Stimulated activated CD4-positive, alpha-beta T cell treated with anti-CD3 and anti-CD28 coated beads, TNF-alpha, amount 100 ng/mL, for 48 hours (primary cell): ENCODE data around the gene ZFPM1.

ENCODE experiments used
- DNase-seq, 3 donors: peaks; one replicate each; pipeline ENCODE4 v3.0.0-alpha.2; 2020; ENCODE audit warnings: low read depth in 3 of 3

ZFPM1 gene

DNA sequence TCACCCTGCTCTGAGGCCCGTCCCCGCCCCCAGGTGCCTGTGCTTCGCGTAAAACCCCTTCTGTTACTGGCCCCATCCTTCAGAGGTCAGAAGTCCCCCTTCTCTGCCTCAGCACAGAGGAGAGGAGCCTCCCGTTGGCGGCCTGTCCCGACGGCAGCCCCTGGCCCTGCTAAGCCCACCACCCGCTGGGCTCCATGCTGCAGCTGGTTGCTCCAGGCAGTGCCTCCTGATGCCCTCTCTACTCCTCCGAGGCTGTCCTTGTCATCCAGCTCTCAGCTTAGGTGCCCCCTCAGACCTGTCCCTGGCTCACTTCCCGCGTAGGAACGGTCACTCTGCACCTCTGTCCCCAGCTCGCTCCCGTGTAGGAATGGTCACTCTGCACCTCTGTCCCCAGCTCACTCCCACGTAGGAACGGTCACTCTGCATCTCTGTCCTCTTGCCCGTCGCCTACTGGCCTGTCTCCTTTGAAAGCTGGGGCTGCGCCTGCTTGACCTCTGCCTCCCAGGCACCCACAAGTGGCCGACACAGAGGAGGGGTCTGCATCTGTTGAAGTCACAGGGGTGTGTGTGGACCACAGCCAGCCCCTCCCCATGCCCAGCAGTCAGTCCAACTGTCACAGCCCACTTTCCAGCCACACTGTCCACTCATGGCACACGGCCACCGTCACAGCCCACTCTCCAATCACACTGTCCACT is 85.4 kb downstream of the ZFPM1 start:
- no peak for DNase-seq

DNA sequence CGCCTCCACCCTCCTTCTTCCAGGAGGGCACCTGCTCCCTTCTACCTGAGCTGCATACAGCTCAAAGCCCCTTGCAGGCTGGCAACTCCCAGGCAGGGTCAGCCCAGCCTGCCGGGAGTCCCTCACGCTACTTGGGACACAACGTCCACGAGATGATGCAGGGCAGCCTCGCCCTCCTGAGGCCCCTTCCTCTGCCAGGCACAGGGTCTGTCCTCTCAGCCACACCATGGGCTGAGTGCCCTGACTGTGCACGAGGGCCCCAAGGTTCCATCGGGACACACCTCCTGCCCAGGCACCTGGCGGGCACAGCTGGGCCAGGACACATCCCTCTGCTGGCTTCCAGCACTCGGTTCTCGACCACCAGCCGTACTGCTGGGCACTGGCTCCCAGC is 86.2 kb downstream of the ZFPM1 start:
- no peak for DNase-seq

DNA sequence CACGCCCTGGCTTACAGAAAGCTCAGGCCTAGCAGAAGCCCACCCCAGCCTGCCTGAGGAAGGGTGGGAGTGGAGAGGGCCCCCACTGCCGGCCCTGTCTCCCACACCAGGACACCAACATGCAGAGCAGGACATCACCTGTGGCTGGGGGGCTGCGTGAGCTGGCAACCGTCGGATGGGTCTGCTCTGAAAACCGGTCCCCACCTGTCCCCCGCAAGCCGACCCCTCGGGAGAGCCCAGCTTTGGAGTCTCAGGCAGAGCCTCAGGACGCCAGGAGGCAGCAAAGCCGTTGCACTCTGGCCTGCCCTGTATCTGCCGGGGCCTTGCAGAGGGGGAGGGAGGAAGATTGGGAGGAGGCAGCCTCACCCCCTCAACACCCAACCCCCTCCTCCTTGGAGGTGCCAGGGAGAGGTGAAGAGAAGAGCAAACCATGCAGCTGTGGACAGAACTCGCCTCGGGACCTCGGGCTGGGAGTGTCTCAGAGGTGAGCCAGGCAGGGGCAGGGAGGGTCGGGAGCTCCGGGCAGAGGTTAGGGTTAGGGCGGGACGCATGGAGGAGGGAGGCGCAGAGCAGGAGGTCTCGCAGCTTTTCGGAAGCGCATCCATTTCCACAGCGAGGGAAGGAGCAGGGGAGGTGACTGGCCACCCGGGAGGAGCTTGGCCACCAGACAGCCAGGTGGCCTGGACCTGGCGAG is 86.7 kb downstream of the ZFPM1 start:
- no peak for DNase-seq

DNA sequence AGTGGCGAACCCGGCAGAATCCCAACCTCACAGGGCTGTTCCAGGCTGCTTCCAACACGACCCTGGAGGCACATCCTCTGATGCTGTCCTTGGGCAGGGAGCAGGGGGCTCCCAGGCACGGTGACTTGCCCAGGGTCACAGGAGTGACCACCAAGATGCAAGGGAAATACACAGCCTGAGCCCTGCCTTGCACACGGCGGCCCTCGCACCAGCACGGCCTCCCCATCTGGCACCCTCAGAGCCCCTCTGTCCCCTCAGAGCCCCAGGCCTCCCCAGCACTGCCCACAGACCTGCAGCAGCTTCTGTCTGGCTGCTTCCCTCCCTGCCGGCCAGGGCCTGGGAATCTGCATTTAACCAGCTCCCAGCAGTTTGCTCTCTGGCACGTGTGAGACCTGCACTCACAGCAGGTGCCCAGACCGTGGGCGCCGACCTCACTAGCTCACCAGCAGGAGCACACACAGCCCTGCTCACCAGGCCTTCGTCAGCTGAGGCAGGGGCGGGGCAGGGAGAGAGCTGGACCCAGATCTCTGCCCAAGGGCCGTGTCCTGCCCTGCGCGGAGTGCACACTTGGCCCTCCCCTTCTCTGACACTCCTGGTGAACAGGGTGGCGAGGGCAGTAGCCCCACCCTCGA is 87.4 kb downstream of the ZFPM1 start:
- no peak for DNase-seq

DNA sequence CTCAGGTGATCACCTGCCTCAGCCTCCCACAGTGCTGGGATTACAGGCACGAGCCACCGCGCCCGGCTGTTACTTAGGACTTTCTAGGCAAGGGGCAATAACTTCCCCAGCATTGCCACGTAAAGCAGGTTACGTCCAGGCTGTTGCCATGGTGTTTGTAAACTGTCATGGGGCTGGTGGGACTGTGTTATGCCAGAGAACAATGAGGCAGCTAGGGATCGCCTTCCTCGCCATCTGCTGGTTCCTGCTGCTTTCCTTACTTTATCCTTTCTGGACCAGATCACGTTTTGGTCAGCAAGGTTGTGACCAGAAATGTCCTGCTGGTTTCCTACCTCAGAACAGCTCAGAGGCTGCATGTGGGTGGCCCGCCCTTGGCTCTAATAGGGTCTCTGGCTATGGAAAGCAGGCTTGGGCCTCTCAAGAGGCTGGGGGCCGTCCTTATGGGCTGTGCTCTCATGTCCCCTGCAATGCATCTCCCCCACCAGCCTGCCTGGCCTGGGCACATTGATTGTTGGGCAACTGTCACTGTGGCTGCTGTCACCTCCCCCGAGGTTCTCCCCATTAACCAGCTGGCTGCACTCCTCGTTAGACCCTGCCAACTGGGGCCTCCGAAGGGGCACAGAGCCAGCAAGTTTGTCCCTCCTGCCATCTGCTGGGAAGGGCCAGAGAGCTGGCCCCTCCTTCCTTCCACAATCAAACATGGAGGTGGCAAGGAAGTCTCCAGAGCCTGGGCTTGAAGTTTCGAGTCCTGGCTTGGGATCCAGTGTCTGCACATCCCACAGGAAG is 88.9 kb downstream of the ZFPM1 start:
- DNase-seq: no peak

DNA sequence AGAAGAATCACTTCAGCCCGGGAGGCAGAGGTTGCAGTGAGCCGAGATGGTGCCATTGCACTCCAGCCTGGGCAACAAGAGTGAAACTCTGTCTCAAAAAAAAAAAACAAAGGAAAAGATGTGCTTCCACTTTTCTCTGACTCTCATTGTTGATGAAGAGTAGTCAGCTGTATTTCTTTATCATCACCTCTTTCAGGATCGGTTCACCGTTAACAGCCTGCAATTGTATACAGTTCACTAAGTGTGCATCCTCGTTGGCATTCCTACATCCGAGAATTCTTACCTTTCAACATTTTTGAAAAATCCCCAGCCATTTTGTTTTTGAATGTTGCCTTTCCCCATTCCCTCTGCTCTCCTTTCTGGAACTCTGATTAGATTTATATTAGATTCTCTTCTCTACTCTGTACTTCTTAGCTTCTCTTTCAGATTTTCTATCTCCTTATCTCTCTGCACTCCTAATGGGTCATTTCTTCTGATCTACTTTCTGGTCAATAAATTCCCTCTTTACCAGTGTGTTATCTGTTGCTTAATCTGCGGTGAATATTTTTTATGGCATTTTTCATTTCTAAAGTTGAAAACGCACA is 90.2 kb downstream of the ZFPM1 start:
- no peak for DNase-seq

DNA sequence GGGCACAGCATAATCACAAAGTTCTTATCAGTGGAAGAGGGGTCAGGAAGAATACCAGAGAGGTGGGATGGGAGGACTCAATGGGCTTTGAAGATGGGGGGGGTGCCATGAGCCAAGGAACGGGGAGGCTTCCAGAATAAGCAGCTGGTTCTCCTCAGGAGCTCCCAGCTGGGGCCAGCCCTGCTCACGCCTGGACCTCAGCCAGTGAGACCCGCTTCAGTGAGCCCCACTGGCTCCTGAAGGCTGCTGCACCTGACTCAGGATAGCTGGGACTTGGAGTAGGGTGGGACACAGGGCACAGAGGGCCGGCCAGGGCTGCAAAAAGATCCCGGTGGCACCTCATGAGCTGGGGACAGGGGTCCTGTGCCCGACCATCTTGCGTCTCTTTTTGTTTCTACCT is 92.7 kb downstream of the ZFPM1 start:
- DNase-seq: no peak

DNA sequence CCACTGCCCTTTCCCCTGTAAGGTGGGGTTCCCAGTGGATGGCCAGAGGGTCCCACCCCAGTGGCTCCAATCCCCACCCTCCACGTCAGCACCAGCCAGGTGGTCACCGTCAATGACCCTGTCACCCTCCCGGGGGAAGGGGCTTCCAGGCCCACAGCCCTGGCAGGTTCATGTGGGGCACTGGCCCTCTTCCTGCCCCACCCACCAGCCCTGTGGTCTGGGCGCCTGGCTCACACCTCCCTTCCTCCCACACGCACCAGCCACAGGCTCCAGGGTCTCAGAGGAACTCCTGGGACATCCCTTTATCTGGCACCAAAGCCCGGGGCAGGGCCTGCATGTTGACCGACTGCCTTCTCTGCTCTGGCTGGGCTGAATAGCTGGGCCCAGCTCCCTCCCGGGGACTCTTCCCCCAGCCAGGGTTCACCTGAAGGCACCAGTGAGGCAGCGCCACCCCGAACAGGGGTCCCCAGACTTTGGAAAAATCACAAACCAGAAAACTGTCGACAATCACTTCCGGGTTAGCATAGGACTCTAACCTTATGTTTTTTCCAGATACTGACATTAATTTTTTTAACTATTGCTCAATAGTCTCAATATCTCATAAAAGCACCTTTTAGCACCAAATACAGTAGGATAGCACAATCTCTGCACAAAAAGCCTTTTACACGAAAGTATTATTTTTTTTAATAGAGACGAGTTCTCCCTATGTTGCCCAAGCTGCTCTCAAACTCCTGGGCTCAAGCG is 95.2 kb downstream of the ZFPM1 start:
- no peak for DNase-seq

DNA sequence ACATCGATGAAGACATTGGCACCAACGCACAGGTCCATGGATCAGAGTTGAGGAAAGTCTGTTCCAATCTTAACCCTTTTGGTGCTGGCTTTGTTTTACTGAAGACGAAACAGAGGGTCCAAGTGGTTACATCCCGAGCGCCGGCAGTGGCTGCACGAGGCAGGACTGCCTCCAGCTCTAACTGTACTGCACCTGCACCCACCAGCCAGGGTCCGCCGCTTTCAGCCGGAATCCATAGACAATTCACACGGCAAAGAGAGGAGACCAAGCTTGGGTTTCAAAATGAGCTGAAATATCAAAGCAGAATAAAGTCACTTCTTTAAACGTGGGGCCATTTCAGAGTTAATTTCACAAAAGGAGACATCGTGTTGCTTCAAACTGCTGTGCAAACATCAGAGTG is 95.9 kb downstream of the ZFPM1 start:
- no peak for DNase-seq

DNA sequence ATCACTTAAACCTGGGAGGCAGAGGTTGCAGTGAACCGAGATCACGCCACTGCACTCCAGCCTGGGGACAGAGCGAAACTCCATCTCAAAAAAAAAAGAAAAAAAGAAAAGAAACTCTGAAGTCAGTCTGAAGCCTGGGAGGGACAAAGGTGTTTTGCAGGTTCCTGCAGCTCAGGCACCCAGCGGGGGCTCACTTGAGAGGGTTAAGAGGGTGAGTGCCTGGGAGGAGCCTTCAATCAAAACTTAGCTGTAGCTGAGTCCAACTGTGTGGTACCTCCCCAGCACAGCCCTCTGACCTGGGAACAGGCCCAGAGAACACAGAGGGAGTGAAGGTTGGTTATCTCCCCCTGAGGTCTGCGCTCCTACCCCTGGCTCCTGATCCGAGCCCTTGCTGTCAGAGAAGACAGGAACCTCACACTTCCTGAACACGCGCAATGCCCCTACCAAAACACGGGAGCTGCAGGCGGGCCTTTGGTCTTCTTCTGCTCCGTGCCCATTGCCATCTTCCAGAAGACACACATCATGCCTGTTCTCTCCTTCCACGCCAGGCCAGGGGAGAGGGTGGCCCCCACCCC is 96.7 kb downstream of the ZFPM1 start:
- no peak for DNase-seq

DNA sequence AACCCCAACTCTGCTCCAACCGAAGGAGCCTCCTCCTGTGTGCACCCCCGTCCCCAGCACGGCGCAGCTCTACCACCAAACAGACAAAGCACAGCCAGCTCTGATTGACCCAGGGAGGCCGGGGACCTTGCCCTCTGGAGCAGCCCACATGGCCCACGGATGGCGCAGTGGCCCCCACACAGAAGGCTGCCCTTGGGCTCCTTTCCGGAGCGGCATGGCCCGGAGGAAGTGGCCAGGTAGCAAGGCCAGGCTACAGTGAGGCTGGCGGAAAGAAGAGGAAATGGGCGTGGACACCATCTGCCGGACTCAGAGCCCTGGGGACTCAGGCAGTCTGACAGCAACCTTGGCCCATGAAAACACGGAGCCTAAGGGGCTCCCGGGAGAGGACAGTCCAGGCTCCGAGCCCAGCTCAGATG is 97.2 kb downstream of the ZFPM1 start:
- no peak for DNase-seq

DNA sequence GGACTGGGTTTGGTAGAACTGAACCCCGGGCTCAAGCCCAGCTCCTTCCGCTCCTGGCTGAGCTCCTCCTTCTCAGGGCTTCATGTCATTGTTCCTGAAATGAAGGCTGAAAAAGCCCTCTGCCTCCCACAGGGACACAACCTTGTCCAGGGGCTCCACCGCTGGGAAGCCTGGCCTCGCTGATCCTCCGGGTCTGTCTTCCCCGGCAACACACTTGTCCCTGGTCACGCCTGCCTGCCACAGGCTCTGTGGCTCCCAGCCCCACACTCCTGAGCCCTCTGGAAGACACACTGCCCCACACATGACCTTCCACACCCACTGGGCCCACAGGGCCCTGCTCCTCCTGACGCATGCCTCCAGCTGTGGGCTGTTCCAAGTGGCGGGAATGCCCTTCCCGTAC is 99.1 kb downstream of the ZFPM1 start:
- no peak for DNase-seq

DNA sequence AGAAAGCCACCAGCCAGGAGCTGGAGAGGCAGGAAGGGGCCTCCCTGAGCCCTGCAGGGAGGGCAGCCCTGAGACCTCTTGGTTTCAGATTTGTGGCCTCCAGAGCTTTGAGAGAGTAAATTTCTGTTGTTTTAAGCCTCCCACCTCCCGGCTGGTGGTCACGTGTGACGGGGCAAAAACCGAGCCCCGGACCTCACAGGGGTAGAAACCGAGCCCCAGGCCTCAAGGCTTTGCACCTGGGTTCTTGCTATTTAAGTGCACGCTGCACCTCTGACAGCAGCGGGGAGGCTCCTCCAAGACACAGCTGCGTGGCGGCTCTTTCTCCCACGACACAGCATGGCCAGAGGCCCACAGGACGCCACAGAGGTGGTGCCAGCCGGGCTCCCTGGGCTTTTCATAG is 99.7 kb downstream of the ZFPM1 start:
- no peak for DNase-seq

DNA sequence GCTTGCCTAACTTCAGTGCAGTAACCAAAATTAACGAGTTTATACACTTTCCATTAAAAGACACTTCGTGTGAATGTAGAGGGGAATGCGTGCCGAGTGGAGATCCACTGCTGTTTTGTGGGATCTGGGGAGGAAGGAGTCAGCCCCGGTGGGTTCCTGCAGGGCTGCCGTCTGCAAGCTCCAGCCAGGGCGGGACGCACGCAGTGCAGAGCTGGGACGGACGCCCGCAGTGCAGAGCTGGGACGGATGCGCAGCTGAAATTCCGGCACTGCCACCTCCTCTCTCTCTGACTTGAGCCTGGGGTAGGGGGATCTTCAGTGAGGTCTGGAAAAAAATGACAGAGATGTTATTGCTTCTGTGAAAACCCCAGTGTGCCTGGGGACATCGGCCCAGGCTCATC is 100.7 kb downstream of the ZFPM1 start:
- no peak for DNase-seq

DNA sequence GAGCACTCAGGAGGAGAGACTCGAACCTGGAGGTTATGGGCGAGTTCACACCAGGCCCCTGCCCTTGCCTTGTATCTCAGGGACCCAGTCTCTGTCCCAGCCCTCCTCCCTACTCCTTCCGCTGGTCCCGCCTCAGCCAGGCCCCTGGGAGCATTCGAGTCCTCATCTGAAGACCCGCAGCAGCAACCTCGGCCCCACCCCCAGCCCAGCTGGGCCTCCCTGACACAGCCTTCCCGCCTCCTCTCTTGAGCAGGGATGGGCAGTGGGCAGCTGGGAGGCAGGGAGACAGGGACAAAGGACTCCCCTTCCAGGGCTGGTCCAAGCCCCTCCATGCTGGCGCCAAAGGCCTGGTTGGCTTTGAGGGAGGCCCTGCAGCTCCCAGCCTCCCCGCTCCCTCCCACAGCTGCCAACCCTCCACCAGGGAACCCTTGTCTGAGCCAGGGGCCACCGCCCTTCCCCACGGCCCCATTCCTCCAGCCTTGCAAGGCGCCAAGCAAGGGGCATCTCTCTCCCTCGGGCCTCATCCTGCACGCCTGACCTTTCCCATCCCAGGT is 101.7 kb downstream of the ZFPM1 start:
- DNase-seq: no peak

DNA sequence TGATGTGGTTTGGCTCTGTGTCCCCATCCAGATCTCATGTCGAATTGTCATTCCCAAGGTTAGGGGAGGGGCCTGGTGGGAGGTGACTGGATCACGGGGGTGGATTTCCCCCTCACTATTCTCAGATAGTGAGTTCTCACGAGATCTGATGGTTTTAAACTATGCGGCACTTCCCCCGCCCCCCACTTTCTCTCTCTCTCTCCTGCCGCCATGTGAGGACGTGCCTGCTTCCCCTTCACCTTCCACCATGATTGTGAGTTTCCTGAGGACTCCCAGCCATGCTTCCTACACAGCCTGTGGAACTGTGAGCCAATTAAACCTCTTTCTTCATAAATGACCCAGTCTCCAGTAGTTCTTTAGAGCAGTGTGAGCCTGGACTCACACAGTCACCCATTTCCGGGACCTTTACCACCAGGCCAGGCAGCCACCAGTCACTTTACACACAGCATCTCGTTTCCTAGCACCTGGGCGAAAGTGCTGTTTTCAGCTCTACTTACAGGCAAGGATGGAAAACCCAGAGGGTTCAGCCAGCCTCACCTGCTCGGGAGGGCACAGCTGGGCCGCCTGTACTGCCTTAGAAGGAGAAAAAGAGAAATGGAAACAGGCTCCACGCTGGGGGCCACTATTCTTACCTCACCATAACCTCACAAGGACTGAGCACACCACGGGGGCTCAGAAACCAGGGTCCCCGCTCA is 103.4 kb downstream of the ZFPM1 start:
- no peak for DNase-seq

DNA sequence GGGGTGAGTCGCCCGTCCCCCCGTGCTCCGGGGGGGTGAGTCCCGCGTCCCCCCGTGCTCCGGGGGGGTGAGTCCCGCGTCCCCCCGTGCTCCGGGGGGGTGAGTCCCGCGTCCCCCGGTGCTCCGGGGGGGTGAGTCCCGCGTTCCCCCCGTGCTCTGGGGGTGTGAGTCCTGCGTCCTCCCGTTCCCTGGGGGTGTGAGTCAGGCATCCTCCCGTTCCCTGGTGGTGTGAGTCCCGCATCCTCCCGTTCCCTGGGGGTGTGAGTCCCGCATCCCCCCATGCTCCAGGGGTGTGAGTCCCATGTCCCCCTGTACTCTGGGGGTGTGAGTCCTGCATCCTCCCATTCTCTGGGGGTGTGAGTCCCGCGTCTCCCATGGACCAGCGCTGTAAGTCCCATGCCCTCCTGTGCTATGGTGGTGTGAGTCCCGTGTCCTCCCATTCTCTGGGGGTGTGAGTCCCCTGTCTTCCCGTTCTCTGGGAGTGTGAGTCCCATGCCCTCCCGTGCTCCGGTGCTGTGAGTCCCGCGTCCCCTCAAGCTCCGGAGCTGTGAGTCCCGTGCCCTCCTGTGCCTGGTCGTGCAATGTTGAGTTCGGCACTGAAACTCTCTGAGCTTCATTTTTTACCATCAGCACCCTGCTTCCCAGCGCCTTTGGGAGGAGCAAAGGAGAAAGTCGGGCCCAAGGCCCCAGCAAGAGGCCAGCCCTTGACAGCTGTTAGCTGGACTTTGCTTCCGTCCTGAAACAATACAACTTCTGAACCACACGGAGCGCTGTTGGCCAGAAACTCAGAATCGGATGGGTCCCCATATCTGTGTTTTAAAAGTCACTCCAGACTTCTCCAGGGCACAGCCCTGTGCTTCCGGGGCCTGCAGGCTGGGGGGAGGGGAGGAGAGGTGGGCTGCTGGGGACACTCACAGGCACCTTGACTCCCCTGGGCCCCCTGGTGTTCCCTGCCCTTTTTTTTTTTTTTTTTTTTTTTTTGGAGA is 105.7 kb downstream of the ZFPM1 start:
- no peak for DNase-seq

DNA sequence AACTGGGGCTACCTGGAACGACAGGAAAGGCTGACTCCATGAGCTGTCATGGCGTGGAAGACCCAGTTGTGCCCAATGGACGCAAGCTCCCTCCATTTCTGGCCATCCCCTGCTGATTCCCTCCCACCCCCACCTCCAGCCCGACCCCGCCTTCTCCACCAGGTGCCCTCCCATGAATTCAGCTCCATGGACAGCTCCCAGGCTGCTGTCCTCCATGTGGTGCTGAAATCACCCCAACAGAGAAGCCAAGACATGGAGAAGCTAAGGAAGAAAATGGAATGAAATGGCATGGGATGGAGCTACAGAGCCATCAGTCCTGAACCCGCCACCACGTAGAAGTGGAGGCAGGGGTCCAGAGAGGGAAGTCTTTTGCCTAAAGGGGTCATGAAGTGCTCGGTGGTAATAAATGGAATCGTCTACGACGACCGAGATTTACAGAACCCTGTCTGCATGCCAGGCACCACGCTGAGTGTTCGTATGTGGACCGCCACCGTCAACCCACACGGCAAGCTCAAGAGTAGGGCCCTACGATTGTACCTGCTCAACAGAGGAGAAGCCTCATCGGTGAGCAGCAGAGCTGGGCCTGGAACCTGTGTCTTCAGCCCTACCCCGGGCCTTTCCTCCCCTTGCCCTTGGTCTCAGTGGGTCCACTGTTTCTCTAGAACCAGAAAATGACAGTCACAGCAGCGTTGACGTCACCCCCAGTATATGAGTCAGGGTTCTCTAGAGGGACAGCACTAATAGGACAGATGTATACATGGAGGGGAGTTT is 107.8 kb downstream of the ZFPM1 start:
- DNase-seq: no peak
